C4-2B (cell line): ENCODE measurements around the gene PAM16.
A peak's percentile ranks its signal among the peaks of the same experiment; 100 is the strongest.

Experiments
- H3K27ac ChIP-seq: fragments of 450-650 bp; 2 replicates; pipeline ENCODE4 v1.5.1; 2017
- ZFX ChIP-seq: fragments of 450-650 bp; IDR thresholded peaks from 2 replicates; pipeline ENCODE4 v1.6.1; 2017
- TF ChIP-seq, protein P1 (sequence below): fragments of 450-650 bp; conservative IDR thresholded peaks from 2 replicates; pipeline ENCODE4 v1.5.1; 2017; ENCODE audit warnings: mild to moderate bottlenecking

Gene PAM16

DNA sequence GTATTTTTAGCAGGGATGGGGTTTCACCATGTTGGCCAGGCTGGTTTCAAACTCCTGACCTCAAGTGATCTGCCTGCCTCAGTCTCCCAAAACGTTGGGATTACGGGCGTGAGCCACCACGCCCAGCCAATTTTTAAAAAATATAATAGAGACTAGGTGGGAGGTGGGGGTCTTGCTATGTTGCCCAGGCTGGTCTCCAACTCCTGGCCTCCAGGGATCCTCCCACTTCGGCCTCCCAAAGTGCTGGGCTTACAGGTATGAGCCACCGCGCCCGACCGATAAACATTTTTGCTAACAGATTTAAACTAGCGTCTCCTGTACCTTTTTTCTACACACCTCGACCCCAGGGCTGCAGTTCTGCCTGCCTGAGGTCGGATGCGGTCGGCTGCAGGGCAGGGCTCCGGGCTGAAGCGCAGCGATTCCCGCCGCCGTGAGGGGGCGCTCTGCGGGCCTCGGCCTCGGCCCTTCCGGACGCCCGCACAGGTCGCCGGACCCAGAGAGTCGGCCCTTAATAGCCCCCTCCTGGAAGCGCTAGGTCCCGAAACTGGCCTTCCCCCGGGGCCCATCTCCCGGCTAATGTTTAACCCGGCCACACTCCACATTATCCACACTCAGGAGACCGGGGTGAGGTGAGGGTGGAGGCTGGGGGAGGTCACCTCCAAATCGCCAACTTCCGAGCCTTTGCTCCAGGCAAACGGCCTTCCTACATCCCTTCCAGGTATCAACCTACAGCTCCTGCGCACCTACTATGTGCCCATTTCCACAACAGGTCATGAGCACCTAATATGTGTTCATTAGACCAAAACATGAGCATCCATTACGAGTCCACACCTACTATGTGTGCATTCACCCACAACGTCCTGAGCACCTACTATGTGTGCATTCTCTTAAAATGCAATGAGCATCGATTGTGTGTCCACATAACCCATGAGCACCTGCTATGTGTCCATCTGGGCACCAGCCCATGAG lies 37.3 kb downstream of the PAM16 start:
- no peak overlapping the region for H3K27ac ChIP-seq
- no peak for TF ChIP-seq ZFX
- TF ChIP-seq, protein P1, sequence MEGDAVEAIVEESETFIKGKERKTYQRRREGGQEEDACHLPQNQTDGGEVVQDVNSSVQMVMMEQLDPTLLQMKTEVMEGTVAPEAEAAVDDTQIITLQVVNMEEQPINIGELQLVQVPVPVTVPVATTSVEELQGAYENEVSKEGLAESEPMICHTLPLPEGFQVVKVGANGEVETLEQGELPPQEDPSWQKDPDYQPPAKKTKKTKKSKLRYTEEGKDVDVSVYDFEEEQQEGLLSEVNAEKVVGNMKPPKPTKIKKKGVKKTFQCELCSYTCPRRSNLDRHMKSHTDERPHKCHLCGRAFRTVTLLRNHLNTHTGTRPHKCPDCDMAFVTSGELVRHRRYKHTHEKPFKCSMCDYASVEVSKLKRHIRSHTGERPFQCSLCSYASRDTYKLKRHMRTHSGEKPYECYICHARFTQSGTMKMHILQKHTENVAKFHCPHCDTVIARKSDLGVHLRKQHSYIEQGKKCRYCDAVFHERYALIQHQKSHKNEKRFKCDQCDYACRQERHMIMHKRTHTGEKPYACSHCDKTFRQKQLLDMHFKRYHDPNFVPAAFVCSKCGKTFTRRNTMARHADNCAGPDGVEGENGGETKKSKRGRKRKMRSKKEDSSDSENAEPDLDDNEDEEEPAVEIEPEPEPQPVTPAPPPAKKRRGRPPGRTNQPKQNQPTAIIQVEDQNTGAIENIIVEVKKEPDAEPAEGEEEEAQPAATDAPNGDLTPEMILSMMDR, result no peak; the same call in 1 of the 2 replicates

DNA sequence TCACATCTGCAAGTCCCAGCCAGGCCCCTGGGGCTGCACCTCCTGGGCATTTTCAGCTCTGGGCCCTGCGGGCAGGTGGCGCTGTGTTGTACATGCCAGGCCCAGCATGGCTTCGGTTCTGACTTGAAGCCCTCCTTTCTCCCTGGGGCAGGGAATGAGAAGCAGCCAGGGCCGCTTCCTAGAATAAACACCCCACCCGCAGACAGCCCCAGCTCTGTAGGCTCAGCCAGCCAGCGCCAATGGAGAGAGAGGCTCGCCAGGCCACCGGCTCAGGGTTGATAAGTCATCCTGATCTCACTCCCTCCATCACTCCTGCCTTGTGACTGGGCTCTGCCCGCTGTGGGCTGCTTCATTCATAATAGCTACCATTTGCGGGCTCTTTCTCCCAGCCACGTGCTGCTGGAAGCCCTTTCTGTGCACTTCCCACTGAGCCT lies 41.3 kb downstream of the PAM16 start:
- TF ChIP-seq ZFX, result no peak
- TF ChIP-seq, protein P1, result peak; percentile 58
- no peak overlapping the region for H3K27ac ChIP-seq

DNA sequence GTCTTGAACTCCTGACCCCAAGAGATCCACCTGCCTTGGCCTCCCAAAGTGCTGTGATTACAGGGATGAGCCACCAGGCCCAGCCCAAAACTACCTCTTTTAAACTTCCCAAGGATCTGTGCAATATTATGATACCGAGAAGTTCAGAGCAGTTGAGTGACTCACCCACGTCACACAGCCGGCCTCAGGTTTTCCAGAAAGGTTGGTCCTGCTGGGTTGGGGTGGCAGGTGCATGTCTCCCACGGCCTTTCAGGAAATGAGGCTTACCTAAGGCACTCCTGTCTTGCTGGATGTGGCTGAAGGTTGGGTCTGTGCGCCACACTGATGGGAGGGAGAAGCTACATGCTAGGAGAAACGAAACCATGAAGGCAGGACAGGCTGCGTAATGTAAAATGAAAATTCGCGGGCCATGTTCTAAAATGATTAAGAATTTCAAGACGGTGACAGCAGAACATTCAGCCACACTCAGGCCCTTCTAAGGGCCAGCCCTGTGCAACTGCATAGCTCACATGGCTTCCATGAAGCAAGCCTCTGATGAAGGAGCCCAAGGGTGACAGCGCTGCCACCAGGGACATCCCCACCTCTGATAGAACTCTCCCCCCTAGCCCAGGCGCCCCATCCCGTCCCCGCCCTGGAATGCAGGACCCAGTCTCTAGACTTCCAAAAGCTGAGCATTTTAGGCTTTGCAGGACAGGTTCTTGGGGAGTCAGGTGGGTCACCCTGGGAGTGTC lies 41.9 kb downstream of the PAM16 start:
- TF ChIP-seq ZFX, result no peak
- TF ChIP-seq, protein P1, result no peak
- no peak overlapping the region for H3K27ac ChIP-seq

DNA sequence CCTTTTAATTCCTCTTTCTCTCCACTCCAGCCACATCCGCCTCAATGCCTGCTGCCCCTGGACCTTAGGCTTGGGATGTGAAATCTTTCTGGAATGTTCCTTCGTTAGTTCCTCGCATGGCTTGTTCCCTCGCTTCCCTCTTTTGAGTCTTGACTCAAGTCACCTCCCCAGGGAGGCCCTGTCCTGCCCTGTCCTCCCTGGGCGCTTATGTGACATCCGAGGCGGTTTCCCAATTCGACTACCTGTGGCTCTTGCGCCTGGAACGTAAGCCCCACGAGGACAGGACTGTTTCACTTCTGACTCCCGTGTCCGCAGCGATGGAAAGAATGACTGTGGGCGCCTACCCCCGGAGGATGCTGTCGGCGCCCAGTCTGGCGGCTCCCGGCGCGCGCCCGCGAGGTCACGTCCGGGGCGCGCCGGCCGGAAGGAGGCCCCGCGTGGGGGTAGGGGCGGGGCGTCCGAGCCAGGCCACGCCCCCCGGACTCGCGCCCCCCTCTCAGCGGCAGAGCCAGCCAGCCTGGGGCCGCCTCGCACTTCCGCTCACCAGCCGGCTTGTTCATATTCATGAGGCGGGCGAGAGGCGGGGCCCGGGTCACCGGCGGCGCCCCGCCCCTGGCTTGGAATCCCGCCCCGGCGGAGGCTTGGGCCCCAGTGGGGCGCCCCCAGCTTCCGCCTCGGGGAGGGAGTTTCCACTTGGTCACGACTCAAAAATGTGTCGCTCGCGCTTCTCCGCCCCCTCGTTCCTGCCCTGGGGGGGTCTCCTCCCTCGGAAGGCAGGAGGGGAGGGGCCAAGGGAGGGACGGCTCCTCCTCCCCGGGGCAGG lies 43.7 kb downstream of the PAM16 start:
- TF ChIP-seq ZFX, result no peak
- TF ChIP-seq, protein P1, result no peak
- peak overlapping the region; percentile 69 for H3K27ac ChIP-seq

DNA sequence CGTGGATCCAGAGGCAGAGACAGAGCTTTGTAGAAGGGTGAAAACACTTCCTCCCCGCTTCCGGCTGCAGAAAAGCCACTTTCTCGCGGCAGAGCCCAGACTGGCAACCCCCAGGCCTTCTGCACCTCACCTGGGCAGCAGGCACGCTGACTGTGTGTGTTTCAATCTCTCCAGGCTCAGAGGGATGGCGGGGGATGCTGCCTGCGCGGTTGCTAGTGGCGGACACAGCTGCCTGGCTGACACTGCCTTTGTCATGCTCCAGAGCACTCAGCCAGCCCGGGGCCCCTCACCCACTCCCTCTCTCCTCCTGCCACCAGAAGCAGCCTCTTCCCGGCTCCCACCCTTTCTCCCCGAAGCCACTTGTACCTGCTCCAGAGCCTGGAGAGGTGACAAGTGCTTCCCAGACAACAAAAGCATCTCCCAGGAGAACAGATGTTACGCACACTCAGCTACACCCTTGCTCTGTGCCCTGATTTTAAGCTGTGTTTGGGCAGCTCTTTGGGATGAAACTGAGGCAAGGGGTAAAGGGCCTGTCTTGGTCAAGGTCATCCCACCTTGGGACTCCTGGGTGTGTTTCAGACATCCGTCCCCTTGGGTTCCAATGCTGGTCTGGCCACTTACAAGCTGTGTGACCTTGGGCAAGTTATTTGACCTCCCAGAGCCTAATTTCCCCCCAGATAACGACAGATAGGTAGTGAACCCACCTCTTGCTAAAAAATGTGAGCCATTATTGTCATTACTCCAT lies 44.5 kb downstream of the PAM16 start:
- TF ChIP-seq ZFX, result no peak
- TF ChIP-seq, protein P1, result no peak
- peak overlapping the region; percentile 69 for H3K27ac ChIP-seq

DNA sequence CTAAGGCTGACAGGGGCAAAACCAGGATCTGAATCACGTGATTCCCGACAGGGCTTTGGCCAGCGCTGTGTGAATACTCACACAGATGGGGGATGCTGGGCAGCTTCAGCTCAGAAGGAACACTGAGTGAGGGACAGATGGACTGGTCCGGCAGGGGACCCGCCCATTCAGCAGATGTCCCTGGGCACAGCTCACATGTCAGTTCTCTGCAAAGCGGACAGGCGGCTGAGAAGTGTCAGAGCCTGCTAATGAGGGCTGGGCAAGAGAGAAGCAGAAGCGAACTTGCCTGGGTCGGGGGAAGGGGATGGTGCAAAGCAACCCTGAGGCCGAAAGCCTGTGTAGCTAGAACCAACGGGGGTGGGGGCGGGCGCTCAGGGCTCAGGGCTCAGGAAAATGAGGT lies 47.1 kb downstream of the PAM16 start:
- TF ChIP-seq ZFX, result no peak
- TF ChIP-seq, protein P1, result no peak
- no peak overlapping the region for H3K27ac ChIP-seq
